ENCODE measurements around the gene SCUBE1.

SCUBE1 gene

DNA sequence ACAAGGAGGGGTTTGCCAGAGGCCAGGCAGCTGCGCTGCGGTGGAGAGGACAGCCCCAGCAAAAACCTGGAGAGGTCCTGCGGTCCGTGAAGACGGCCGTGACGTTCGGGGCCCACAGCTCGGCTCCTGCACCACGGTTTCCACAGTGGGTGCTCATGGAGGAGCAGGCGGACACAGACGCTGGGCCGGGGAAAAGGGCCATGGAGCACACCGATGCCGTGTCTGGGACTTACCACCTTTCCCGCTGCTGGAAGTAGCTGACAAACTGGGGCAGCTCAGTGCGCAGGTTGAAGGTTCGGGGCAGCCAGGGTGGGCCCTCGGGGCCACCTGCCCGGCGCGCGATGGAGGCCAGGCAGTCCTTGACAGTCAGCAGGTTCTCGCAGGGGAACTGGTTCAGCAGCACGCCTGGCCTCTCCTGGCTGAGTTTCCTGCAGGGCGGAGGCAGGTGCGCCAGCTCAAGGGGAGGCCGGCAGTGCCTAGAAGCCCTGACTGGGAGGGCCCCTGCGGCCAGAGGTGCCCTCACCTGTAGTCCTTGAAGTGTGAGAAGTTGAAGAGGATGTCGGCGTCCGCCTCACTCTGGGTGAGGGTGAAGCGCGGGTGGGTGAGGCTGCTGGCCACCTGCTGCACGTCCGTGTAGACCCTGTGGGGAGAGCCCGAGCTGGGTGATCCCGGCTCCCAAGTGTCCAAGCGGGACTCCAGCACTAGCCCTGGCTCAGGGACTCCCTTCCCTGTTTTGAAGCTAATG lies 169.0 kb downstream of the SCUBE1 start:
- no peak for DNase-seq (ENCODE audit: low read depth)

DNA sequence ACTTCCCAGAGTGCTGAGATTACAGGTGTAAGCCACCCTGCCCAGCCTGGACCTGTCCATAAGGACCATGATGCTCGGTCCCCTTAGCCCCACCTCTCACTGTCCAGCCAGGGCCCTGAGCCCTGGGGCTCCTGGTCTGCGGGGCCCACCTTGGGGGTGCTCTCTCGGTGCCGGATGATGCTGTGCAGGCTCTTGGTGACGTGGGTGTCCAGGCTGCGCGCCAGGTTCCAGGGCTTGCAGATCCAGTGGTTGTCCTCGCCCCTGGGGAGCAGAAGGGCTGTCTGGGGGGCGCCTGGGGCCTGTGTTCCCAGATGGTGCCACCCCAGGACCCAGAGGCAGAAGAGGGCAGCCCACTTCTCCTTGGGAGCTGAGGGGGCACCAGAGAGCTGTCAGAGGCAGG lies 169.6 kb downstream of the SCUBE1 start:
- DNase-seq (ENCODE audit: low read depth) = no peak

DNA sequence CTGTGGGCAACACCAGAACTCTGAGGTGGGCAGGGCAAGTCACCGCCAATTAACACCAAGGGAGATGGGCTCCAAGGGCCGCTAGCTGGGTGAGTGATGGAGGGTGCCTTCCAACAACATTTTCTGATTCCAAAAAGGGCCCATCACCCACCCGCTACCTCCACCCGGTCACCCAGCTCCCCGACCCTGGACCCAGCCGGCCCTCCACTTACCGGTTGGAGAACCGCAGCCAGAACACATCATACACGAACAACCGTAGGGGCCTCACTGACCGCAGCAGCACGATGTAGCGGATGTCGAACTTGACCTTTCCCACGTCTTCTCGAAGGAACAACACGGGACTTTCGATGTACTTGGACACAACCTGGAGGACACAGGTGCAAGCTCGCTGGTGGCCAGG lies 171.0 kb downstream of the SCUBE1 start:
- no peak for DNase-seq (ENCODE audit: low read depth)

DNA sequence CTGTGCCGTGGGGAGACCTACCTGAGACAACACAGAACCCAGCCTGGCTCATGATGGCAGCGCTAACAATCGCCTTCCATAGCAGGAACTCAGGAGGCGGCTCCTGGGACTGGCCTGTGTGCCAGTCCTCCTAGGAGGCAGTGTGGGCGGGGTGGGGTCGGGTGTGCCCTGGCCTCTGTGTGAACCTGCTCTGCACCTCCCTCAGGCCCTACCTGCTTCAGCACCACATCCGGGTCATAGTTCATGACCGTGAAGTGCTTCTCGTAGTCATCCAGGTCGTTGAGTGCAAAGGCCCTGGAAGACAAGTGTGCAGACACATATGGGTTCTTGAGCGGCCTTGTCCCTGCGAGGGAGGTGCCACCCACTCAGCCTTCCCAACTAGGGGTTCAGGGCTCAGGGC lies 171.6 kb downstream of the SCUBE1 start:
- DNase-seq (ENCODE audit: low read depth) = no peak

DNA sequence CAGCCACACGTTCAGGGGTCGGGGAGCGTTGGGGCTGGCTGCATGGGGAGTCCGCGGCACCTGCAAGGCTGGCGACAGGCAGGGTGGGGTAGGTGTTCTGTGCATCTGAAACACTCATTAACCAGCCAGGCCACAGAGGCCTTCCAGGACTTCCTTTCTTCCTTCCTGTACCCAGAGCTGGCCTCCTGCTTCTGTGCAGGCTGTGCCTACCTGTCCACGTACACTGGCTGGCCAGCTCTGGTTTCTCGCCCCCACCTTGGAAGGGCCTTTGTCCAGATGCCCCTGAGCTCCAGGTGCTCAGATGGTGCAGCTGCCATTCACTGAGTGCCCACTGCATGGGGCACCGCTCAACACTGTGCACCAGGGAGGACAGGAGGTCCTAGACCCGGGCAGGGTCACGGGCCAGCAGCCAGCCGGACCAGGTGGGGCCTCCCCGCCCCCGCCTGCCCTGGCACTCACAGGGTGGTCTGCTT lies 172.1 kb downstream of the SCUBE1 start:
- no peak for DNase-seq (ENCODE audit: low read depth)

DNA sequence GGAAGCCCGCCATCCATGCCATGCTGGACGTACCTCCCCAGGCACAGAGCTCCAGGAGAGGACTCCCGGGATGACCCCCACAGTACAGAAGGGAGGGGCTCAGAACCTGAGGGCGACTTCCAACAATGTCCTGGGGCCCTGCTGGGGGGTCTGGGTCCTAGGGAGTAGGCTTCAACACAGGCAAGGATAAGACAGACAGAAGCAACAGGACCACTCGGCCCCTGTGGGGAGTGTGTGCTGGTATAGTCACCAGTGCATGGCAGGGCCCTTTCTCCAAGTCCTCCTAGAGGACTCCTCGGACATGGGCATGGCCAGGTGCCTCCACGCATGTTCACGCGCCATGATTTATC lies 173.1 kb downstream of the SCUBE1 start:
- DNase-seq (ENCODE audit: low read depth) = no peak

DNA sequence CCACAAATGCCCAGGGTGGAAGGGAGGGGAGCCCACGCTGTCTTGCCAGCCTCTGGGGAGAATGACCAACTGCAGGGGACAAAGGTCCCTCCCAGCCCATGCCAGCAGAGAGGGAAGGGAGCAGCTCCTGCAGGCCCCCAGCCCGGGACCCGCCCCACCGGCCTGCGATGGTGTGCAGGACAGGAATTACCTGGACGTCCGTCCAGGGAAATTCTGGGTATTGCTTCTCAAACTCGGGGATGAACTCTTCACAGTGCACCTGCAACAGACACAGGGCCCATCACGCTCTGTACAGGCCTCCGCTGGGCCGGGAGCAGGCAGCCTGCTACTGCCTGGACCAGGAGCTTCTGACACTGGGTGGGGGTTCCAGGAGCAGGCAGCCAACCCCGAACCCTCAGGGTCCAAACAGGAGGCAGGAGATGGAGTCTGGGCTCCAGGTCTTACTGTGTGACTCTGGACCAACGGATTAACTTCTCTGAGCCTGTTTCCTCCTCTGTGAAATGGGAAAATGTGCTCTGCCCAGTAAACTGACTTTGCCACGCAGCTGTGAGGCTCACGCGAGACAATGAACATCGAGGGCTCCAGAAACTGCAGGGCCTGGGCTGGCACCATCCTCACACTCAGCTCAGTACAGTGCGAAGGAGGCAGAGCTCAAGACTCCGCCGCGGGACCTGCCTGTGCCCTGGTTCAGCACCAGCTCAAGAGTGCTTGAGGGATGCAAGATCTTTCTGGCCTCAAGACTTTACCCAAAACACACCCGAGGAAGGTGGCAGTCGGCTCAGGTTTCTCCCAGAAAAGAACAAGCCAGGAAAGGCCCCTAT lies 173.7 kb downstream of the SCUBE1 start:
- no peak for DNase-seq (ENCODE audit: low read depth)

DNA sequence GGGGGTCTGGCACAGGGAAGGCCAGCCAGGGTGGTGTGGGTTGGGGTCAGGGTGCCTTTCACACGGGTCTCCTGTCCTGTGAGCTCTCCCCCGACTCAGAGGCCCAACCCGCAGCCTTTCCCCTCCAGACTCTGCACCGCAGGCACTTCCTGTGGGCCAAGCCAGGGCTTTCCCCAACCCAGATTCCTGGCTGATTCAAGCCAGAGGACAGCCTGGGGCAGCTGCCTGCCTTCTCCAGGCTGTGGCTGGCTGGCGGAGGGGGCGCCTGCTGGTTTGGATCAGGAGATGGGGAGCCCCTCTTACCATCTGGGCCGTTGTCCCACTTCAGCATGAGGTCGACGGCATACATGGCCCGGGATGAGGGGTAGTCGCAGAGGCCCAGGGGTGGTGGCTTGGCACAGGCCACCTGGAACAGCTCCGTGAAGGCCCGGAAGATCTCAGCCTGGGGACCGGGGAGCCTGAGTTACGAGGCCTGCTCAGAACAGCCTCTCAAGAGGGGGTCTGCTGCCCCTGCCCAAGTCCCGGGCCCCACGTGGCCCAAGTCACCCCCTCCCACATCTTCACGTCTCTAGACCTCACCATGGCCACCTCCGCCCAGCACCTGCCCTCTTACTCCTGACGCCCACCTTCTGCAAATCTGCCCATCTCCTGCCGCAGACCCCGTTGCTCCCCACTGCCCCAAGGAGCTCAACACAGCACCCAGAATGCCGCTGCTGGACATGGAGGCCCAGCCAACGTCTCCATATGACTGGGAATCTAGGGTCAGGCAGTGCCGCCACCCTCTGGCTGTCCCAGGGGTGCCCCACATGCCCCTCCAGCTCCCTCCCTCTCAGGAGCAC lies 174.5 kb downstream of the SCUBE1 start:
- no peak for DNase-seq (ENCODE audit: low read depth)

DNA sequence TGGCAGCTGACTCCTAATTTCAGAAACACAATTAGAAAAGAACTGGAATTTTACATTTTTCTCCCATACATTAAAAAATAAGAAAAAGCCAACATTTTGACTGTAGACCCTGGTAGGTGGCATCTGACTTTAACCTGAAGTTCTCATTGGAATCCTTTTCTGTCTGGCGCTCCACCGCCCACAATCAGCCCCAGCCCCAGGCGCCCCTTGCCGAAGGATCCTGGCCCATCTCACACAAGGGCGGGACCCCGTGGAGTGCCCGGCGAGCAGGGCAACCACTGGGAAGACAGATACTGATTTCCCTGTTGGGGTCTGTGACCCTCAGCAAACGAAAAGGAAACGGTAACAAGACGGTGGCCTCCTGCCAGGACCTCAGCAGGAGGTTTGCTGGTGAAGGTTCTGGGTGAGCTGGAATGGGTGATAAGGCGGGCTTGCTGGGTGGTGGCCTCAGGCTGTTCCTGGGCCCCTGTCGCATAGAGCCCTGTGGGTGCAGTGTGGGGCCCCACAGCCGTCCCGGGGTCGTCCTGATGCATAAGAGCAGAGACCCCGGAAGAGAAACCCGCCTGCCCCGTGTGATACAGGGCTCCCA lies 176.1 kb downstream of the SCUBE1 start:
- DNase-seq (ENCODE audit: low read depth) = no peak

DNA sequence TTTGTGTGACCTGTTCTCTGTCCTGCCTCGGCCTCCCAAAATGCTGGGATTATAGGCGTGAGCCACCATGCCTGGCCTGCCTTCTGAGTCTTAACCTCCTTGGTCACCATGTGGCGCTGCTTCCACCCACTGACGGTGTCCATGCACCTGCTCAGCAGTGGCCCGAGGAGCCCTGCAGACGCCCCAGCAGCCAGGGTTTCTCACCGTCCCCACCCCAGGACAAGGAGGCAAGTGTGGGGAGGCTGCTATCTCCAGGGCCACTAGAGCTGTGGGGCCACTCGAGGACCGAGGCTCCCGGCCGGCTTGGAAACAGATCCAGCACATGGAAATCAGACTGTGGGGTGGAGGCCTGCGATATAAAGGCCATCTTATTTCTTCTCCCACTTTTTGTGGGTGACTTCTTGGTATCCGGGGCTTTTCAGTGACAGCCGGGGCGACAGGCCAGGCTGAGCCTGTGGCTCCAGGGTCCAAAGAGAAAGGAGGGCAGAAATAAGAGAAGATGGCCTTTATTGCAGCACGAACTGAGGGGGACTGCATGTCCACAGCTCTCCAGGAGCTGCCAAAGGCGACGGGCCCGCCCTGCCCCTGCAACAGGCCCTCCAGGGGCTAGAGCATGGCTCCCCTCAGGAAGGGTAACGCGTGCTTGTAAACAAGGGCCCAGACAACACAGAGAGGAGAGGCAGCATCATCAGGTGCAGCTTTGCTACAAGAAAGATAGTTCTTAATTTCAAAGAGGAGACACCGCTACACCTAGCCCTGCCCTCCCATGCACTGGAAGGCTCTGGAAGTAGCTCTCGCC lies 176.8 kb downstream of the SCUBE1 start:
- no peak for DNase-seq (ENCODE audit: low read depth)

DNA sequence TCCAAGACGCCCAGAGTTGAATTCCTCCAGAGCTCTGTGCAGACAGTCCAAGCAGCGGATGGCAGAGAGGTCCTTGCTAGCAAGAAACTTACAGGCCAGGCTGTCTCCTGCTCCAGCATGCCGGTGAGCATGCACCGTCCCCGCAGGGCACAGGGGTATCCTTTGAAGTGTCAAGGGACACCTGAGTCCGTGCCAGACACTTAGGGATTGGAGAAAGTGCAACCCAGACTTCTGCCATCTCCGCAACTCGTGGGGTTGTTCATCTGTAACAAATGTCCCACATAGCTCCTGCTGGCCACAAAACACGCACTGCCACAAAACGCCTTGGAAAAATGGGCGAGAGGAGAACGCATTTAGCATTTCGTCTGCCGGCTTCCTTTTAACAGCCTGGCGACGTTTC lies 178.5 kb downstream of the SCUBE1 start:
- DNase-seq (ENCODE audit: low read depth) = no peak

DNA sequence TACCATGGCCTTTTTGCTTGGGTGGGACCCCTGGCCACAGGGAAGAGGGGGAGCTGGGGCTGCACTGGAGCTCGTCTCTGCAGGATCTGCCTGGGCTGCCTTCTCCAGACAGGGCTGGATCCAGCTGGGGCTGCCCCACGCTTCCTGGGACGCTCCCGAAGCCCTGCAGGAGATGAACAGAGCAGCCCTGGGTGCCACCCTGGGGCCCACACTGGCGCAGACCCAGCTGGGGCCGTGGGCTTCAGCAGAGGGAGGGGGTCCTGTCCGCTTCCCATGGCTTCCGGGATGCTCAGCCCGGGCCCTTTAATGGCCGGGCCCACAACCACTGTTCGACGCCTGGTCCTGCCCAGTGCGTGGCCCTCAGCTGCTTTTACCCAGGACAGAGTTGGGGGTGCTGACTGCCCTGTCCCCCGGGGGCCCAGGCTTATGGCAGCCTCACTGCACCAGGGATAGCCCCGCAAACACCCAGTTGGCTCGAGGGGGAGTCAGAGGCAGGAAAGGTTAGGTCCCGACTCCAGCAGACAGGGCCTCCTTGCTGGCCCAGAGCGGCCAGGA lies 179.9 kb downstream of the SCUBE1 start:
- DNase-seq (ENCODE audit: low read depth) = no peak

DNA sequence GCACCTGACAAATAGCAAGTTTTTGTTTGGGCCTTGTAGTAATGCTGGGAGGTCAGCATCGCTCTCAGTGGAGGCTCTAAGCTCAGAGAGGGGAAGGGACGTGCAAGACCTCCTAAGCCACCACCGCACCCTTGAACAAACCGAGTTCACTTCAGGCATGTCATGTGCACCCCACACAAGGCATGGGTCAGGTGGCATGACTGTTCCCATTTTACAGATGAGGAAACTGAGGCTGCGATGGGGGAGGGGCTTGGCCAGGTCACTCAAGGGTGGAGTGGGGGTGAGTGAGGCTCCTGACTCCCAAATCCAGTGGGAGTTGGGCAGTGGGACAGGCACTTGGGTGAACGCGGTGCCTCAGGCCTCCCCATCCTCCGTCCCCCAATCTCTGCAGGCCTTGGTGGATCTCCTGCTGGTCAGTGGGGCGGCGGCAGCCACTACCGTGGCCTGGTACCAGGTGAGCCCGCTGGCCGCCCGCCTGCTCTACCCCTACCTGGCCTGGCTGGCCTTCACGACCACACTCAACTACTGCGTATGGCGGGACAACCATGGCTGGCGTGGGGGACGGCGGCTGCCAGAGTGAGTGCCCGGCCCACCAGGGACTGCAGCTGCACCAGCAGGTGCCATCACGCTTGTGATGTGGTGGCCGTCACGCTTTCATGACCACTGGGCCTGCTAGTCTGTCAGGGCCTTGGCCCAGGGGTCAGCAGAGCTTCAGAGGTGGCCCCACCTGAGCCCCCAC lies 180.6 kb downstream of the SCUBE1 start:
- DNase-seq (ENCODE audit: low read depth) = no peak

DNA sequence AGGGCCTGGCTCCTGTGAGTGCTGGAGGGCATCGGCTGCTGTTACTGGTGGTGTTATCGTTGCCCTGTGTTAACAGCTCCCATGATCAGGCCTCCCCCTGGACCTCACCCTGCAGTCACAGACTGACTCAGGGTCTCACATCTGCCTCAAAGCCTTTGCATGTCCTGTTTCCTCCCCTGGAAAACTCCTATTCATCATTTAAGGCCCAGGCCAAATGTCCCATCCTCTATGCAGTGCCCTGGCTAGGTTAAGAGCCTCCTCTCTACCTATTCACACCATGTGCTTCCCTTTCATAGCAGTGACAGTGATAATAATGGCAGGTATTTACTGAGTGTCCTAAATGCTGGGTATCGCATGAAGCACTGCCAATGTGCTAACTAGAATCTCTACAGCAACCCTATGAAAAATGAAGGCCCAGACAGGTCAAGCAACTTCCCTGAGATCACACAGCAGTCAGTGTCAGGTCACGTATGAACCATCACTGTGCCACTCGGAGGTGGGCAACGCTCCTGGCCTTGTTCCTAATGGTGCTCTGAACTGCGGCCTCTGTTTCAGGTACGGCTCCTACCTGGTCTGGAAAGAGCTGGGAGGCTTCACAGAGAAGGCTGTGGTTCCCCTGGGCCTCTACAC lies 182.6 kb downstream of the SCUBE1 start:
- no peak for DNase-seq (ENCODE audit: low read depth)

DNA sequence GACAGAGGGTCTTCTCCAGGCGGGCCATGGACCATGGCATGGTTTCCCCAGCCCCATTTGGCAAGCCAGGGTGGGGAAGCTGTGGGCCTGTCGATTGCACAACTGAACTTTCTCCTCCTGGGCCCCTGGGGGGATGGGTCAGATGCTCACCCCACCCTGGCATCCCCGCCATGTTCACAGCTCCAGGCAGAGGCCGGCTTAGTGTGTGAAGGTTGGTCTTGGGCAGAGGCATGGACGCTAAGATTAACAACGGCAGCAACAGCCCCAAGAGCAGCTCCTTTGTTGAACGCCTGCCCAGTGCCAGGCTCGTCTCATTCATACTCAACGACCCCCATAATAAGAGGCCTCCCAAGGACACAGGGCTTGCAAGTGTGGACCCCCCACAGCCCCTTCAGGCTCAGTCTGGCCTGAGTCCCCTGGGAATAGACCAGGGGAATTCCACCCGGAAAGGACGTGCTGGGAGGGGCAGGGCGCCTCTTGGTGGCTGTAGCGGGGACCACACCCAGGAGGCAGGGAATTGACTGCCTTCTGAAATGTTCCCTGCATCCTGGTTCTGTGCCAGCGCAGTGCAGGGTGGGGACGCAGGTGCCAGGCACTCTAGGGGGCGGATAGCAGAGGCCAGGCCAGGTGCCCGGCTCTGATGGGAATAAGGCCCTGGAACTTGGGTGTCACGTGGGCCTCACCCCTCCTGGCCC lies 183.5 kb downstream of the SCUBE1 start:
- DNase-seq (ENCODE audit: low read depth) = no peak

DNA sequence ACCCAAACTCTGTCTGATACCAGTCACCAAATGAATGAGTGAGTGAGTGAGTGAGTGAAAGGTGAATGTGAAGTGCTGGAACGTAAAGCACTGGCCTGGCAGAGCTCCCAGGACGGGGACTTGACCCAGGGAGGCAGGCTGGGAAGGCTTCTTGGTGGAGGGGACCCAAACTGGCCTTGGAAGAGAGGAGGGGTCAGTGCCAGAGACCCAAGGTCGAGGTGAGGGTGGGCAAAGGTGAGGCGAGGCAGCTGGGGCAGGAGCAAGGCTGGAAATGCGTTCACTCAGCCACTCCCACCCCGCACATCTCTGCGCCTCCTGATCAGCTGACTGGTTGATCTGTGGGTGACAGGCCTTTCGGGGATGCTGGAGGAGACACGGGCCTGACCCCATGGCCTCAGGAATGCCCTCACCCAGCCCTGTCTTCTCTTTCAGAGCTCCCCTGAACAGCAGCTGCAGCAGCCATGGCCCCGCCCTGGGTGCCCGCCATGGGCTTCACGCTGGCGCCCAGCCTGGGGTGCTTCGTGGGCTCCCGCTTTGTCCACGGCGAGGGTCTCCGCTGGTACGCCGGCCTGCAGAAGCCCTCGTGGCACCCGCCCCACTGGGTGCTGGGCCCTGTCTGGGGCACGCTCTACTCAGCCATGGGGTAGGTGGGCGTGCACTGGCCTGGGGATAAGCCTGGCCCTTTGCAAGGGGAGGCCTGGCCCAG lies 184.2 kb downstream of the SCUBE1 start:
- DNase-seq (ENCODE audit: low read depth) = no peak

DNA sequence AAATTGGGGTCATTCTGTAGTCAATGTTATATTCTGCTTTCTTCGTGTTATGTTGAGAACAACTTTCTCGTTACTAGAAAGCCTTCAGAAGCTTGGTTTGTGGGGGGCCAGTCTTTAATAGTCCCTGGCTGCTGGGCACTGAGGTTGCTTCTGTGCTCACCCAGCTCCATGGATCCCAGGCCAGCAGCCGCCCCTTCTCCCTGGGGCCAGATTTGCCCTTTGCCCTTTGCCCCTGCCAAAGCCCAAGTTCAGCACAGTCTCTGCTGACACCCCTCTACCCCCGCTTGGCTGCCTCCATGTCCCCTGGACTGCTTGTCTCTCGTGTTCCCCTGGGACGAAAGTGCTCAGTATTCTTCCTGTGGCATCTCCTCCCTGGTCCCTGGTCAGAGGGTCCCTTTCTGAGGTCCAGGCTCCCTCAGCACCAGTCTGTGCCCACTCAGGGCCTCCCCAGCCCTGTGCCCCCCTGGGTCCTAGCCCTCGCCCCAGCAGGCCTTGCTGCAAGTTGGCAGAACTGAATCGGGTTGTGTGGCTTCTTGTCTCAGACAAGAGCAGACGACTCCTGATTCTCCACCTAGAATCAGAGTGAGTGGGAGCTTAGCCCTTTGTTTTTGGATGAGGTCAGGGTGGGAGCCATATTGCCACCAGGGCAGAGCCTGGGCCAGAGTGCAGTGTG lies 185.2 kb downstream of the SCUBE1 start:
- no peak for DNase-seq (ENCODE audit: low read depth)

DNA sequence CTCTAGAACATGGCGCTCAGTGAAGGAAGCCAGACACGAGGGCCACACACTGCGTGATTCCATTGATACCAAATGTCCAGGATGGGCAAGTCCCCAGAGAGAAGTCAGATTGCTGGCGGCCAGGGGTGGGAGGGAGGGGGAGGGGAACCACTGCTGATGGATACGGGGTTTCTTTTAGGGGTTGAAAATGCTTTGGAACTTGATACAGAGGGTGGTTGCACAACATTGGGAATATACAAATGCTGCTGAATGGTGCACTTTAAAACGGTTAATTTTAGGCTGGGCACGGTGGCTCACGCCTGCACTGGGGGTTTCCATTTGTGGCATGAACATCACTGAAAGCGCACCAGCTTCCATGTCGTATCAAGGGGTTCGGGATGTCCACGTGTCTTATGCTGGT lies 186.8 kb downstream of the SCUBE1 start:
- DNase-seq (ENCODE audit: low read depth) = no peak

Data from activated T-helper 1 cell treated with Interleukin-2 at 50 U/mL for 16 hours (primary cell).